Measurements from ENCODE around the gene KCNK16. TPM values are rescaled to one million over a fixed set of nuclear protein-coding genes. Genes with fewer than 3 reads are reported as not detected.

Gene KCNK16
- total RNA-seq, 3 donors from 2014 or later: not detected

DNA sequence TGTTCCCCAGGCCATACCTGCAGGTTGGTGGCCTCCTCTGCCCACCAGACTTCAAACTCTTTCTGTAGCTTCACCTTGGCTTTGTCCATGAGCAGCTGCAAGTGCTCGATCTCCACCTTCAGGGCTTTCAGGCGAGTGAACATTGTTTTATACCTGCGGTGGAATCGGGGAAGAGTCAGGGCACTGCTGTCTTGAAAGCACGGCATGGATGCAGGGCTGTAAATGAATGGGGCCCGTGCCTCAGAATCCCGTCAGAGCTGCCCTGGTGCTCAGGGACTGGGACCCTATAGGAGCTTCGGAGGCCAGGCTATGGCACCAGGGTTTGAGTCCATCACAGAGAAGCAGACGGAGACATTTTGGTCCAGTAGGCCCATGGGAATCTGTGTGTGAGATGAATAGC is 37.9 kb upstream of the KCNK16 start:
- no peak overlapping the region for H3K27ac ChIP-seq
- H3K4me3 ChIP-seq: no peak overlapping the region
- DNase-seq (ENCODE audit: low spot score in 2 of 2): no peak
- no peaks in the 10 kb centered on the region for H3K9me3 ChIP-seq
- intact Hi-C loops (cut with DNase I; ENCODE audit: low total_unique reads): loop anchor here (10.0 kb wide), 1 partner anchor 534 kb away; no protein-coding TSS in a partner anchor
- TF ChIP-seq, protein P1, sequence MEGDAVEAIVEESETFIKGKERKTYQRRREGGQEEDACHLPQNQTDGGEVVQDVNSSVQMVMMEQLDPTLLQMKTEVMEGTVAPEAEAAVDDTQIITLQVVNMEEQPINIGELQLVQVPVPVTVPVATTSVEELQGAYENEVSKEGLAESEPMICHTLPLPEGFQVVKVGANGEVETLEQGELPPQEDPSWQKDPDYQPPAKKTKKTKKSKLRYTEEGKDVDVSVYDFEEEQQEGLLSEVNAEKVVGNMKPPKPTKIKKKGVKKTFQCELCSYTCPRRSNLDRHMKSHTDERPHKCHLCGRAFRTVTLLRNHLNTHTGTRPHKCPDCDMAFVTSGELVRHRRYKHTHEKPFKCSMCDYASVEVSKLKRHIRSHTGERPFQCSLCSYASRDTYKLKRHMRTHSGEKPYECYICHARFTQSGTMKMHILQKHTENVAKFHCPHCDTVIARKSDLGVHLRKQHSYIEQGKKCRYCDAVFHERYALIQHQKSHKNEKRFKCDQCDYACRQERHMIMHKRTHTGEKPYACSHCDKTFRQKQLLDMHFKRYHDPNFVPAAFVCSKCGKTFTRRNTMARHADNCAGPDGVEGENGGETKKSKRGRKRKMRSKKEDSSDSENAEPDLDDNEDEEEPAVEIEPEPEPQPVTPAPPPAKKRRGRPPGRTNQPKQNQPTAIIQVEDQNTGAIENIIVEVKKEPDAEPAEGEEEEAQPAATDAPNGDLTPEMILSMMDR (IDR thresholded peaks at IDR 0.05): no peak
- TF ChIP-seq POLR2A (IDR thresholded peaks at IDR 0.05) (no peak), POLR2AphosphoS5 (IDR thresholded peaks at IDR 0.05) (no peak)
- H3K27me3 ChIP-seq: no peaks in the 10 kb centered on the region
- H3K36me3 ChIP-seq: no peaks in the 10 kb centered on the region
- no peaks in the 10 kb centered on the region for H3K4me1 ChIP-seq

DNA sequence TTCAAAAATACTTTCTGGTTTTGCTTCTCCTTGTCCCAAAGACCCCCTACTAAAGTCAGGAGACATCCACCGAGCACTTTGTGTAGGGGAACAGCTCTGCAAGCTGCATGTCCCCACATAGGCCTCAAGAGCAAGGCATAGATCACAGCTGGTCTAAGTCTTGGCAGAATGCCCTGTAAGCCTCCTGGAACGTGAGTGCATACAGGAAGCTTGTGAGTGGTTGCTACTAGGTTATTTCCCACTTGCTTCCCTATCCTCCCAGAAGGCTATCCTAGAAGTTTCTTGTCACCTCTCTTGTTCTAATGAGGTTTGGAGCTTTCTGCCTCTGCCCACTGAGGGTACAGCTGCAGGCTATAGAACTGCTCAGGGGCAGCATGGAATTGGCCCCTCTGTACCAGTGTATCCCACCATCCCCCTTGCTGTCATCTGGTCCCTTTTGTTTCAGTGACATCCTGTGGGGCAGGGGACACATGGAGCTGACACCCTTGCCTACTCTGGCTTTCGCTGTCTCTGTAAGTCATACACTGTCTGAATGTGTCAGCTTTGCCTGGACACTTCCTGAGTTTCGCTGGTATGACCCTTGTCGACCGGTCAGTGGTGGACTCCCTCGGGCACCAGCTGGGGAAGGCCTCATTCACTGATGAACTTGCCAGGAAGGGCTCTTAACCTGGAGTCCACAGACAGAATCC is 35.6 kb upstream of the KCNK16 start:
- TF ChIP-seq, protein P1 (IDR thresholded peaks at IDR 0.05): no peak
- Histone ChIP-seq H3K4me1 (no peaks in the 10 kb centered on the region), H3K27ac (no peak overlapping the region), H3K4me3 (no peak overlapping the region), H3K9me3 (no peaks in the 10 kb centered on the region), H3K36me3 (no peaks in the 10 kb centered on the region), H3K27me3 (no peaks in the 10 kb centered on the region)
- no peak for DNase-seq (ENCODE audit: low spot score in 2 of 2)
- intact Hi-C loops (cut with DNase I; ENCODE audit: low total_unique reads): no loop called here

DNA sequence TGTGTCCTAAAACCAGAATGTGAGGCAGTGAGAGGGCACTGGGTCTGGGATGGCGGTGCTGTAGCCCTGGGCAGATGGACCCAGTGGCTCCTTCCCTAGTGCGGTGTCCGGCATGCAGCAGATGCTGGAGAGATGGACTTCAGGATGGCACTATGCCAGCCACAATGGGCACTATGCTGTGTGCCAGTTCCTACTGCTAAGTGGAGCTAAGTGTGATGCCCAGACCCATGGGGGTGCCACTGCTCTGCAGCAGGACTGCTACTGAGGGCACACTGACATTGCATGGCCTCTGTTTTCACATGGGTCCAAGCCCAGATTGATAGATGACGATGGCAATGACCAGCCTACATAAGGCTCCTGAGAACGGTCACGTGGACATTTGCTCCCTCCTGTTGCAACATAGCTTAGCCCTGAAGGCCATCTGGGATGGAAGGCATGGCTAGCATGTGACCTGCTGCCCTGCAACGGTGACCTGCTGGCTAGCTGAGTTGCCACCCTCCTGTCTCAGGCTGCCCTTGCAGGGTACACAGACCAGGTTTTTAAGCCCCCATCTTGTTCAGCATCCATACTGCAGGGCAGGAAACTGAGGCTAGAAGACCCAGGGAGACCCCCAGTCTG is 31.3 kb upstream of the KCNK16 start:
- intact Hi-C loops (cut with DNase I; ENCODE audit: low total_unique reads): no loop called here
- H3K4me3 ChIP-seq: no peak overlapping the region
- TF ChIP-seq POLR2A (IDR thresholded peaks at IDR 0.05): no peak
- no peak for TF ChIP-seq POLR2AphosphoS5 (IDR thresholded peaks at IDR 0.05)
- TF ChIP-seq, protein P1 (IDR thresholded peaks at IDR 0.05): no peak
- DNase-seq (ENCODE audit: low spot score in 2 of 2): no peak
- no peaks in the 10 kb centered on the region for H3K9me3 ChIP-seq
- H3K36me3 ChIP-seq: no peaks in the 10 kb centered on the region
- no peaks in the 10 kb centered on the region for H3K27me3 ChIP-seq
- H3K4me1 ChIP-seq: no peaks in the 10 kb centered on the region
- H3K27ac ChIP-seq: no peak overlapping the region

DNA sequence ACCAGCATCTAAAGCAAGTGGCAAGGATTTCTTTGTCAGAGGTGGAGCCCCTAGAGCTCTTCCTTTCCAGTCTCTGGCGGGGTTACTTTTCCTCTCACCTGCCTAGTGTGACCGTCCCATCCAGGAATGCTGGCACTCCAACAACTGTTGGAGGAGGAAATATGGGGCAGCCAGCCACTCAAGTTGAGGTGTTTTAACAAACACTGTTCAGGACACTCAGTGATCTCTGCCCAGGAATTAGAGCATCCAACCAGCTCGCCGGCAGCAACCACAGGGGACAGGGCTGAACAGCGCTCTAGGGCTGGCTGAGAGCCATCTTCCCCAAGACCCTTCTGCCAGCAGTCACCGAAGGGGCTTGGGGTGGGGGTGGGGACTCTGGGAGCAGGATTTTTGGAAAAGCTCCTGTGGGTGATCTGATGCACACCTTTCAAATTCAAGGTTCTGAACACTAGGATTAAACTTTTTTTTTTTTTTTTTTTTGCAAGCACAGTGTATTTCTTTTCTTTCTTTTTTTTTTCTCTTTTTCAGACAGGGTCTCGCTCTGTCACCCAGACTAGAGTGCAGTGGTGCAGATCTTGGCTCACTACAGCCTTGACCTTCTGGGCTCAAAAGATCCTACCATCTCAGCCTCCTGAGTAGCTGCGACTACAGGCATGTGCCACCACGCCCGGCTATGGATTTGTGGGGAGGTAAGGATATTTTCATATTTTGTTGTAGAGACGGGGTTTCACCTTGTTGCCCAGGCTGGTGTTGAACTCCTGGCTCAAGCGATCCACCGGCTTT is 28.4 kb upstream of the KCNK16 start:
- no peak for DNase-seq (ENCODE audit: low spot score in 2 of 2)
- Histone ChIP-seq H3K4me3 (no peak overlapping the region), H3K4me1 (no peaks in the 10 kb centered on the region), H3K27me3 (no peaks in the 10 kb centered on the region), H3K27ac (no peak overlapping the region), H3K36me3 (no peaks in the 10 kb centered on the region), H3K9me3 (no peaks in the 10 kb centered on the region)
- intact Hi-C loops (cut with DNase I; ENCODE audit: low total_unique reads): no loop called here
- TF ChIP-seq POLR2AphosphoS5 (IDR thresholded peaks at IDR 0.05) (no peak), POLR2A (IDR thresholded peaks at IDR 0.05) (no peak)
- TF ChIP-seq, protein P1 (IDR thresholded peaks at IDR 0.05): no peak

DNA sequence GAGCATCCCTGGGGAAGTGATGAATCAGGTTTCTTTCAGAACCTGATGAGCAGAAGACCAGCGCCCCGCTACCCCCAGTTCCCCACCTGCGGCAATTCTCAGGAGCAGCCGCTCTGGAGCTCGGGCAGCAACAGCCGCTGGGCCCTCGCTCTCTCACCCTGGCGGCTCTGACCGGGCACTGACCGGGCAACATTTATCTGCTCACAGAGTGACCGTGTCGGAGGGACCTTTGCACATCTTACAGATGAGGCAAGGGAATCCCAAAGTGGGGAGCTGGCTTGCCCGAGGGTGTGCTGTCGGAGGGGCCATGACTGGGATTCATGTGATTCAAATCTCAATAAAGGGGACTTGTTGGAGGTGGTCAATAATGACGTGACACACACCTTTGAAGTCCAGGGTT is 26.2 kb upstream of the KCNK16 start:
- intact Hi-C loops (cut with DNase I; ENCODE audit: low total_unique reads): loop anchor here (5.0 kb wide), 1 partner anchor 1424 kb away; no protein-coding TSS in a partner anchor
- Histone ChIP-seq H3K36me3 (no peaks in the 10 kb centered on the region), H3K4me1 (no peaks in the 10 kb centered on the region), H3K27me3 (no peaks in the 10 kb centered on the region), H3K9me3 (no peaks in the 10 kb centered on the region), H3K4me3 (no peak overlapping the region), H3K27ac (no peak overlapping the region)
- TF ChIP-seq, protein P1 (IDR thresholded peaks at IDR 0.05): no peak
- TF ChIP-seq POLR2AphosphoS5 (IDR thresholded peaks at IDR 0.05) (no peak), POLR2A (IDR thresholded peaks at IDR 0.05) (no peak)
- no peak for DNase-seq (ENCODE audit: low spot score in 2 of 2)

Data from breast epithelium (tissue), 4 donors.